B cell (primary cell): ENCODE measurements around the gene IL1RAP.

Source experiments
- EZH2 ChIP-seq: IDR thresholded peaks from 2 replicates; pipeline ENCODE4 v1.6.1; 2012; ENCODE audit warnings: borderline replicate concordance, low read depth, mild to moderate bottlenecking, moderate library complexity, low read length; ENCODE audit not compliant: insufficient read depth, poor library complexity, severe bottlenecking
- TF ChIP-seq, protein P1 (sequence below): fragments of 200-600 bp; IDR thresholded peaks from one replicate; pipeline ENCODE4 v1.8.0; 2022; ENCODE audit warnings: antibody characterized with exemption, mild to moderate bottlenecking

GRCh38 chr3:190596349-190597285 is 82.7 kb downstream of the IL1RAP start:
- no peak for TF ChIP-seq EZH2
- TF ChIP-seq, protein P1, sequence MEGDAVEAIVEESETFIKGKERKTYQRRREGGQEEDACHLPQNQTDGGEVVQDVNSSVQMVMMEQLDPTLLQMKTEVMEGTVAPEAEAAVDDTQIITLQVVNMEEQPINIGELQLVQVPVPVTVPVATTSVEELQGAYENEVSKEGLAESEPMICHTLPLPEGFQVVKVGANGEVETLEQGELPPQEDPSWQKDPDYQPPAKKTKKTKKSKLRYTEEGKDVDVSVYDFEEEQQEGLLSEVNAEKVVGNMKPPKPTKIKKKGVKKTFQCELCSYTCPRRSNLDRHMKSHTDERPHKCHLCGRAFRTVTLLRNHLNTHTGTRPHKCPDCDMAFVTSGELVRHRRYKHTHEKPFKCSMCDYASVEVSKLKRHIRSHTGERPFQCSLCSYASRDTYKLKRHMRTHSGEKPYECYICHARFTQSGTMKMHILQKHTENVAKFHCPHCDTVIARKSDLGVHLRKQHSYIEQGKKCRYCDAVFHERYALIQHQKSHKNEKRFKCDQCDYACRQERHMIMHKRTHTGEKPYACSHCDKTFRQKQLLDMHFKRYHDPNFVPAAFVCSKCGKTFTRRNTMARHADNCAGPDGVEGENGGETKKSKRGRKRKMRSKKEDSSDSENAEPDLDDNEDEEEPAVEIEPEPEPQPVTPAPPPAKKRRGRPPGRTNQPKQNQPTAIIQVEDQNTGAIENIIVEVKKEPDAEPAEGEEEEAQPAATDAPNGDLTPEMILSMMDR = no peak
